Prostate gland (tissue), 2 donors: ENCODE measurements around the gene GATA6.

ENCODE experiments used
- POLR2A ChIP-seq: fragments of 450-650 bp; IDR thresholded peaks from one replicate; pipeline ENCODE4 v1.6.1; 2016; ENCODE audit warnings: antibody characterized with exemption, mild to moderate bottlenecking
- POLR2AphosphoS5 ChIP-seq: sonication (generic); formaldehyde crosslinking; IDR thresholded peaks from one replicate; pipeline ENCODE4 v1.6.1; 2017; ENCODE audit warnings: antibody characterized with exemption
- TF ChIP-seq, protein P1 (sequence below), 4 experiments: fragments of 200-600 bp in 2 of 4; fragments of 450-650 bp in 2 of 4; sonication (generic) in 2 of 4; IDR thresholded peaks; 1 replicate in 3 of 4; 2 replicates in 1 of 4; pipeline ENCODE4 v1.5.1; 2016 to 2019; ENCODE audit warnings: antibody characterized with exemption in 4 of 4, mild to moderate bottlenecking in 2 of 4, moderate library complexity in 2 of 4

GRCh38 chr18:22238036-22238435 lies 68.6 kb downstream of the GATA6 start:
- TF ChIP-seq, protein P1, sequence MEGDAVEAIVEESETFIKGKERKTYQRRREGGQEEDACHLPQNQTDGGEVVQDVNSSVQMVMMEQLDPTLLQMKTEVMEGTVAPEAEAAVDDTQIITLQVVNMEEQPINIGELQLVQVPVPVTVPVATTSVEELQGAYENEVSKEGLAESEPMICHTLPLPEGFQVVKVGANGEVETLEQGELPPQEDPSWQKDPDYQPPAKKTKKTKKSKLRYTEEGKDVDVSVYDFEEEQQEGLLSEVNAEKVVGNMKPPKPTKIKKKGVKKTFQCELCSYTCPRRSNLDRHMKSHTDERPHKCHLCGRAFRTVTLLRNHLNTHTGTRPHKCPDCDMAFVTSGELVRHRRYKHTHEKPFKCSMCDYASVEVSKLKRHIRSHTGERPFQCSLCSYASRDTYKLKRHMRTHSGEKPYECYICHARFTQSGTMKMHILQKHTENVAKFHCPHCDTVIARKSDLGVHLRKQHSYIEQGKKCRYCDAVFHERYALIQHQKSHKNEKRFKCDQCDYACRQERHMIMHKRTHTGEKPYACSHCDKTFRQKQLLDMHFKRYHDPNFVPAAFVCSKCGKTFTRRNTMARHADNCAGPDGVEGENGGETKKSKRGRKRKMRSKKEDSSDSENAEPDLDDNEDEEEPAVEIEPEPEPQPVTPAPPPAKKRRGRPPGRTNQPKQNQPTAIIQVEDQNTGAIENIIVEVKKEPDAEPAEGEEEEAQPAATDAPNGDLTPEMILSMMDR (IDR thresholded peaks at IDR 0.05), result no peak
- no peak for TF ChIP-seq POLR2A
- no peak for TF ChIP-seq POLR2AphosphoS5
